ENCODE results near the gene KCNQ5. TPM values are rescaled to one million over a fixed set of nuclear protein-coding genes. Genes with fewer than 3 reads are reported as not detected.

The KCNQ5 gene
- total RNA-seq, 1 experiment from 2014 or later: not detected

DNA sequence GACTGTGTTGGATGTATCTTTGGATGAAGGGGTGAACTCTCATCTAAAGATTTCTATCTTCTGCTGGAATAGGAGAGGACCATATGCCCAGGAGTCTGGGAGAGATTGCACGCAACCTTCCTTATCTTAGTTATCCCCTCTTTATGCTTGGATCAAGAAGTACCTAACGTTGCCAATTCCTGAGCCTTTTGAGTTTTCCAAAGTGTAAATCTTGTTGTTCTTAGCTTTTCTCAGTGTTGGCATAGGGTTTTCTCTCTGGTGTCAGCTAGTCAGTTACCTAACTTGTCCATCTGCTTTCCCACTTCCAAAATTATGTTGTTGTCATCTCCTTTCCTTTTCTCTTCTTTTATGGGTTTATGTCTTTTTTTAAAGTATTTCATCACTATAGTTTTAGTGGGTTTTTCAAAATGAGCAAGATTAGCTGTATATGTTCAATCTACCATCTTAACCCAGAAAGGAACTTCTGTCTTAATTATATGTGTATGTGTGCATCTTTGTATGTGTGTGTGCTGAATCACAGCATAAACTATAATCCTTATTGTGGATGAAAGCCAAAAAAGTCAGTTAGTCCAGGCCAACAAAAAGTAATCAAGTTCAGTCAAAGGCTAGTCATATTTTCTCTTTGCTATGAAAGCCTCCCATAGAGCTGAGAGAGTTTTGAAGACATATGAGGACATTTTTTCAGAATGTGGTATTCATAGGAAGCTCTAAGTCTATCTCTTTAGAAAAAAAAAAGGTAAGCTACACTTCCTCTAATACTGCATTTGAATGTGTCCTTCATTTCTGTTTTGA is 531.3 kb downstream of the KCNQ5 start:
- RAD21 ChIA-PET (ENCODE audit: low non-redundant PET in 1 of 2, low total read pairs in 2 of 2, uncharacterized antibody in 2 of 2, unreplicated experiment in 2 of 2): no interaction called here
- Histone ChIP-seq H3K36me3 (ENCODE audit: control insufficient read depth in 1 of 2, insufficient read depth in 2 of 2, low read length in 2 of 2) (no peaks in the 10 kb centered on the region), H3K9me2 (ENCODE audit: insufficient read depth) (no peaks in the 10 kb centered on the region), H4K20me1 (ENCODE audit: insufficient read depth) (no peaks in the 10 kb centered on the region), H3K27me3 (ENCODE audit: insufficient read depth, low read length) (peaks cover 37% of the 10 kb centered on the region), H3K9ac (ENCODE audit: low read length) (no peak overlapping the region), H3K79me2 (ENCODE audit: insufficient read depth, low read length) (no peaks in the 10 kb centered on the region), H3K4me3 (replicated peaks in 1 of 2; ENCODE audit: low read depth in 1 of 2, low read length in 2 of 2) (no peak overlapping the region), H3K27ac (ENCODE audit: low read depth, low read length) (no peak overlapping the region), H3K9me3 (ENCODE audit: control insufficient read depth in 1 of 2, insufficient read depth in 1 of 2, low read depth in 1 of 2, low read length in 2 of 2) (no peaks in the 10 kb centered on the region), H3K4me1 (ENCODE audit: control insufficient read depth in 1 of 2, insufficient read depth in 2 of 2, low read length in 2 of 2) (no peaks in the 10 kb centered on the region), H3K4me2 (ENCODE audit: low read length) (no peak overlapping the region), H2AFZ (ENCODE audit: low read depth, low read length, poor library complexity, severe bottlenecking) (no peak overlapping the region)
- ATAC-seq: no peak
- BruUV-seq (replicated peaks): no TSS peak
- POLR2A ChIA-PET: no interaction called here
- intact Hi-C loops (cut with micrococcal nuclease): no loop called here
- CTCF ChIA-PET: interaction anchor here (1.0 to 2.6 kb wide), 2 partner anchors 18 to 23 kb away, joined by 5 to 9 read pairs; no protein-coding TSS in a partner anchor
- no peak for DNase-seq (ENCODE audit: low read depth, low spot score)
- TF ChIP-seq EZH2phosphoT487 (IDR thresholded peaks at IDR 0.05; ENCODE audit: borderline replicate concordance): no peak
- no peak for TF ChIP-seq JUND (IDR thresholded peaks at IDR 0.05)
- TF ChIP-seq SIN3A (IDR thresholded peaks at IDR 0.05; ENCODE audit: low read depth): no peak
- no peak for TF ChIP-seq SP1 (IDR thresholded peaks at IDR 0.05; ENCODE audit: low read depth)

GRCh38 chr6:73156793-73157767 is 535.2 kb downstream of the KCNQ5 start:
- no peaks in the 10 kb centered on the region for H3K9me2 ChIP-seq (ENCODE audit: insufficient read depth)
- H3K36me3 ChIP-seq (ENCODE audit: control insufficient read depth in 1 of 2, insufficient read depth in 2 of 2, low read length in 2 of 2): no peaks in the 10 kb centered on the region
- ChIA-PET POLR2A (no interaction called here), RAD21 (ENCODE audit: low non-redundant PET in 1 of 2, low total read pairs in 2 of 2, uncharacterized antibody in 2 of 2, unreplicated experiment in 2 of 2) (no interaction called here), CTCF (no interaction called here)
- H3K27me3 ChIP-seq (ENCODE audit: insufficient read depth, low read length): peaks cover 19% of the 10 kb centered on the region
- no peak overlapping the region for H3K4me3 ChIP-seq (replicated peaks in 1 of 2; ENCODE audit: low read depth in 1 of 2, low read length in 2 of 2)
- H3K4me1 ChIP-seq (ENCODE audit: control insufficient read depth in 1 of 2, insufficient read depth in 2 of 2, low read length in 2 of 2): no peaks in the 10 kb centered on the region
- H4K20me1 ChIP-seq (ENCODE audit: insufficient read depth): no peaks in the 10 kb centered on the region
- ATAC-seq (no peak), DNase-seq (ENCODE audit: low read depth, low spot score) (no peak)
- no peak overlapping the region for H3K27ac ChIP-seq (ENCODE audit: low read depth, low read length)
- TF ChIP-seq, protein P1, sequence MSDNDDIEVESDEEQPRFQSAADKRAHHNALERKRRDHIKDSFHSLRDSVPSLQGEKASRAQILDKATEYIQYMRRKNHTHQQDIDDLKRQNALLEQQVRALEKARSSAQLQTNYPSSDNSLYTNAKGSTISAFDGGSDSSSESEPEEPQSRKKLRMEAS (IDR thresholded peaks at IDR 0.05): no peak
- TF ChIP-seq EGR1 (IDR thresholded peaks at IDR 0.05; ENCODE audit: low read depth): no peak
- no peak for TF ChIP-seq REST (IDR thresholded peaks at IDR 0.05; ENCODE audit: low read depth)
- no peak for TF ChIP-seq ELF1 (IDR thresholded peaks at IDR 0.05; ENCODE audit: borderline replicate concordance, low read depth)
- TF ChIP-seq EZH2 (IDR thresholded peaks at IDR 0.05): no peak
- no peak for TF ChIP-seq JUND (IDR thresholded peaks at IDR 0.05)
- no peak for TF ChIP-seq CEBPB (IDR thresholded peaks at IDR 0.05; ENCODE audit: low read depth)
- TF ChIP-seq RAD21 (IDR thresholded peaks at IDR 0.05; ENCODE audit: low read depth): no peak
- TF ChIP-seq SP1 (IDR thresholded peaks at IDR 0.05; ENCODE audit: low read depth): no peak
- TF ChIP-seq POLR2A (IDR thresholded peaks at IDR 0.05; ENCODE audit: borderline replicate concordance, extremely low read depth, insufficient read depth, insufficient read length): no peak
- no peak for TF ChIP-seq SIN3A (IDR thresholded peaks at IDR 0.05; ENCODE audit: low read depth)
- no peak for TF ChIP-seq FOSL1 (IDR thresholded peaks at IDR 0.05; ENCODE audit: low read depth)
- no peak for TF ChIP-seq YY1 (IDR thresholded peaks at IDR 0.05; ENCODE audit: extremely low read depth, insufficient replicate concordance, low read depth, low read length)
- TF ChIP-seq CBX3 (IDR thresholded peaks at IDR 0.05; ENCODE audit: low read depth): no peak
- no TSS peak for BruUV-seq (replicated peaks)
- H3K4me2 ChIP-seq (ENCODE audit: low read length): no peak overlapping the region
- H3K9ac ChIP-seq (ENCODE audit: low read length): no peak overlapping the region
- no peak overlapping the region for H2AFZ ChIP-seq (ENCODE audit: low read depth, low read length, poor library complexity, severe bottlenecking)
- H3K79me2 ChIP-seq (ENCODE audit: insufficient read depth, low read length): no peaks in the 10 kb centered on the region
- intact Hi-C loops (cut with micrococcal nuclease): no loop called here
- H3K9me3 ChIP-seq (ENCODE audit: control insufficient read depth in 1 of 2, insufficient read depth in 1 of 2, low read depth in 1 of 2, low read length in 2 of 2): no peaks in the 10 kb centered on the region

All from HCT116 (cell line).